C4-2B (cell line): ENCODE data around the gene USP53.
A peak's percentile ranks its signal among the peaks of the same experiment; 100 is the strongest.
"Not testable (repeated sequence)": the region's sequence is repeated elsewhere in the genome, so short reads cannot be mapped to it uniquely, and the experiment has no call there.

Experiments
- H3K27ac ChIP-seq: fragments of 450-650 bp; 2 replicates; pipeline ENCODE4 v1.5.1; 2017
- ZFX ChIP-seq: fragments of 450-650 bp; IDR thresholded peaks from 2 replicates; pipeline ENCODE4 v1.6.1; 2017
- TF ChIP-seq, protein P1 (sequence below): fragments of 450-650 bp; conservative IDR thresholded peaks from 2 replicates; pipeline ENCODE4 v1.5.1; 2017; ENCODE audit warnings: mild to moderate bottlenecking

USP53 gene

GRCh38 chr4:119264743-119265142 lies 52.2 kb downstream of the USP53 start:
- no peak for TF ChIP-seq ZFX
- TF ChIP-seq, protein P1, sequence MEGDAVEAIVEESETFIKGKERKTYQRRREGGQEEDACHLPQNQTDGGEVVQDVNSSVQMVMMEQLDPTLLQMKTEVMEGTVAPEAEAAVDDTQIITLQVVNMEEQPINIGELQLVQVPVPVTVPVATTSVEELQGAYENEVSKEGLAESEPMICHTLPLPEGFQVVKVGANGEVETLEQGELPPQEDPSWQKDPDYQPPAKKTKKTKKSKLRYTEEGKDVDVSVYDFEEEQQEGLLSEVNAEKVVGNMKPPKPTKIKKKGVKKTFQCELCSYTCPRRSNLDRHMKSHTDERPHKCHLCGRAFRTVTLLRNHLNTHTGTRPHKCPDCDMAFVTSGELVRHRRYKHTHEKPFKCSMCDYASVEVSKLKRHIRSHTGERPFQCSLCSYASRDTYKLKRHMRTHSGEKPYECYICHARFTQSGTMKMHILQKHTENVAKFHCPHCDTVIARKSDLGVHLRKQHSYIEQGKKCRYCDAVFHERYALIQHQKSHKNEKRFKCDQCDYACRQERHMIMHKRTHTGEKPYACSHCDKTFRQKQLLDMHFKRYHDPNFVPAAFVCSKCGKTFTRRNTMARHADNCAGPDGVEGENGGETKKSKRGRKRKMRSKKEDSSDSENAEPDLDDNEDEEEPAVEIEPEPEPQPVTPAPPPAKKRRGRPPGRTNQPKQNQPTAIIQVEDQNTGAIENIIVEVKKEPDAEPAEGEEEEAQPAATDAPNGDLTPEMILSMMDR = no peak

DNA sequence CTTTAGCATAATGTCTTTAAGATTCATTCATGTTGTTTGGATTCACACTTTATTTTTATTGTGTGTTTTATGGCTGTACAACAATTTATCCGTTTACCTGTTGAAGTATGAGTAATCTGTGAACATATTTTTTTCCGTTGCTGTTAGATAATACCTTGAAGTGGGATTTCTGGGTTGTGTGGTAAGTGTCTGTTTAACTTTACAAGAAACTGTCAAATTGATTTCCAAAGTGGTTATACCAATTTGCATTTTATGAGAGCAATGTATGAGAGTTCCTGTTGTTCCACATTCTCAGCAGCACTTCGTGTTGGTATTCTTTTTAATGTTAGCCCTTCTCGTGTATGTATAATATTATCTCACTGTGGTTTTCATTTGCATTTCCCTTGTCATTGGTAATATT lies 53.6 kb downstream of the USP53 start:
- TF ChIP-seq, protein P1 = no peak
- no peak for TF ChIP-seq ZFX
- H3K27ac ChIP-seq = no peak overlapping the region

More at GRCh38 chr4:119264743-119265142, 52.2 kb downstream of the USP53 start:
- no peak overlapping the region for H3K27ac ChIP-seq

GRCh38 chr4:119268466-119268865 lies 56.0 kb downstream of the USP53 start:
- TF ChIP-seq, protein P1 = no peak
- TF ChIP-seq ZFX = no peak
- H3K27ac ChIP-seq = no peak overlapping the region

DNA sequence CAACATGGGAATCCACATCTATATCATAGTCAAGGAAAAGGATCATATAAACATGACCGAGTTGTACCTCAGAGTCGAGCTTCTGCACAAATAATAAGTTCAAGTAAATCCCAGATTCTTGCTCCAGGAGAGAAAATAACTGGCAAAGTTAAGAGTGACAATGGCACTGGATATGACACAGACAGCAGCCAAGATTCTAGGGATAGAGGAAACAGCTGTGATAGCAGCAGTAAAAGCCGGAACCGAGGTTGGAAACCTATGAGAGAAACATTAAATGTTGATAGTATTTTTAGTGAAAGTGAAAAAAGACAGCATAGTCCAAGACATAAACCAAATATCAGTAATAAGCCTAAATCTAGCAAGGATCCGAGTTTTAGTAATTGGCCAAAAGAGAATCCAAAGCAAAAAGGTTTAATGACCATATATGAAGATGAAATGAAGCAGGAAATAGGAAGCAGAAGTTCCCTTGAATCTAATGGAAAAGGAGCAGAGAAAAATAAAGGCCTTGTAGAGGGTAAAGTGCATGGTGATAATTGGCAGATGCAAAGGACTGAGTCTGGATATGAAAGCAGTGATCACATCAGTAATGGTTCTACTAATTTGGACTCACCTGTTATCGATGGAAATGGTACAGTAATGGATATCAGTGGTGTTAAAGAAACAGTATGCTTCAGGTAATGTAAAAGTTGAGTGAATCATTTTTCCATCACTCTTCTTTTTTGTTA lies 59.0 kb downstream of the USP53 start:
- no peak overlapping the region for H3K27ac ChIP-seq
- no peak for TF ChIP-seq ZFX
- TF ChIP-seq, protein P1 = no peak

DNA sequence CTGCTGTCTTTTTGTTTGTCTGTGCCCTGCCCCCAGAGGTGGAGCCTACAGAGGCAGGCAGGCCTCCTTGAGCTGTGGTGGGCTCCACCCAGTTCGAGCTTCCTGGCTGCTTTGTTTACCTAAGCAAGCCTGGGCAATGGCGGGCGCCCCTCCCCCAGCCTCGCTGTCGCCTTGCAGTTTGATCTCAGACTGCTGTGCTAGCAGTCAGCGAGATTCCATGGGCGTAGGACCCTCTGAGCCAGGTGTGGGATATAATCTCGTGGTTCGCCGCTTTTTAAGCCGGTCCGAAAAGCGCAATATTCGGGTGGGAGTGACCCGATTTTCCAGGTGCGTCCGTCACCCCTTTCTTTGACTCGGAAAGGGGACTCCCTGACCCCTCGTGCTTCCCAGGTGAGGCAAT lies 67.0 kb downstream of the USP53 start:
- not testable (repeated sequence) for H3K27ac ChIP-seq

DNA sequence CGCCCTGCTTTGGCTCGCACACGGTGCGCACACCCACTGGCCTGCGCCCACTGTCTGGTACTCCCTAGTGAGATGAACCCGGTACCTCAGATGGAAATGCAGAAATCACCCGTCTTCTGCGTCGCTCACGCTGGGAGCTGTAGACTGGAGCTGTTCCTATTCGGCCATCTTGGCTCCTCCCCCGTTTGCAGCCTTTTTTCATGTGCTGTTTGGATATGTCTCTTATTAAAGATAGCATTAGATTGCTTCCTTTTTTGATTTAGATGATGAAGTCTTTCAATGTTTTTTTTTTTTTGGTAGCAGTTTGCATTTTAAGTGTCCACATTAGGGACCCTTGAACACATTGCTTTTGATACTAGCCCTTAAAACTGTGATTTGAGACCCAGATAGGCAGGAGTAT lies 67.4 kb downstream of the USP53 start:
- not testable (repeated sequence) for H3K27ac ChIP-seq

- TF ChIP-seq ZFX = no peak
- TF ChIP-seq, protein P1 = no peak
- no peak overlapping the region for H3K27ac ChIP-seq
These were observed 68.9 kb downstream of the USP53 start for GRCh38 chr4:119281393-119281792.

GRCh38 chr4:119284876-119285780 lies 72.6 kb downstream of the USP53 start:
- H3K27ac ChIP-seq = no peak overlapping the region
- no peak for TF ChIP-seq ZFX
- TF ChIP-seq, protein P1 = 0 out of 2 replicates have a peak, but pooled peaks have one; percentile 3
